HL-60 (cell line): ENCODE results near the gene NUDT8.

Experiments
- POLR2AphosphoS5 ChIP-seq: IDR thresholded peaks from 2 replicates; pipeline ENCODE4 v1.6.1; 2012; ENCODE audit warnings: low read depth
- TF ChIP-seq, protein P1 (sequence below): IDR thresholded peaks from one replicate; pipeline ENCODE4 v1.5.1; 2011; ENCODE audit warnings: low read length, control low read depth, inconsistent platforms; ENCODE audit not compliant: insufficient read depth
- TF ChIP-seq, protein P2 (sequence below): IDR thresholded peaks from 2 replicates; pipeline ENCODE4 v1.6.1; 2012; ENCODE audit warnings: low read depth; ENCODE audit not compliant: insufficient replicate concordance

- TF ChIP-seq, protein P1, sequence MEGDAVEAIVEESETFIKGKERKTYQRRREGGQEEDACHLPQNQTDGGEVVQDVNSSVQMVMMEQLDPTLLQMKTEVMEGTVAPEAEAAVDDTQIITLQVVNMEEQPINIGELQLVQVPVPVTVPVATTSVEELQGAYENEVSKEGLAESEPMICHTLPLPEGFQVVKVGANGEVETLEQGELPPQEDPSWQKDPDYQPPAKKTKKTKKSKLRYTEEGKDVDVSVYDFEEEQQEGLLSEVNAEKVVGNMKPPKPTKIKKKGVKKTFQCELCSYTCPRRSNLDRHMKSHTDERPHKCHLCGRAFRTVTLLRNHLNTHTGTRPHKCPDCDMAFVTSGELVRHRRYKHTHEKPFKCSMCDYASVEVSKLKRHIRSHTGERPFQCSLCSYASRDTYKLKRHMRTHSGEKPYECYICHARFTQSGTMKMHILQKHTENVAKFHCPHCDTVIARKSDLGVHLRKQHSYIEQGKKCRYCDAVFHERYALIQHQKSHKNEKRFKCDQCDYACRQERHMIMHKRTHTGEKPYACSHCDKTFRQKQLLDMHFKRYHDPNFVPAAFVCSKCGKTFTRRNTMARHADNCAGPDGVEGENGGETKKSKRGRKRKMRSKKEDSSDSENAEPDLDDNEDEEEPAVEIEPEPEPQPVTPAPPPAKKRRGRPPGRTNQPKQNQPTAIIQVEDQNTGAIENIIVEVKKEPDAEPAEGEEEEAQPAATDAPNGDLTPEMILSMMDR = no peak
- TF ChIP-seq POLR2AphosphoS5 = no peak
- TF ChIP-seq, protein P2, sequence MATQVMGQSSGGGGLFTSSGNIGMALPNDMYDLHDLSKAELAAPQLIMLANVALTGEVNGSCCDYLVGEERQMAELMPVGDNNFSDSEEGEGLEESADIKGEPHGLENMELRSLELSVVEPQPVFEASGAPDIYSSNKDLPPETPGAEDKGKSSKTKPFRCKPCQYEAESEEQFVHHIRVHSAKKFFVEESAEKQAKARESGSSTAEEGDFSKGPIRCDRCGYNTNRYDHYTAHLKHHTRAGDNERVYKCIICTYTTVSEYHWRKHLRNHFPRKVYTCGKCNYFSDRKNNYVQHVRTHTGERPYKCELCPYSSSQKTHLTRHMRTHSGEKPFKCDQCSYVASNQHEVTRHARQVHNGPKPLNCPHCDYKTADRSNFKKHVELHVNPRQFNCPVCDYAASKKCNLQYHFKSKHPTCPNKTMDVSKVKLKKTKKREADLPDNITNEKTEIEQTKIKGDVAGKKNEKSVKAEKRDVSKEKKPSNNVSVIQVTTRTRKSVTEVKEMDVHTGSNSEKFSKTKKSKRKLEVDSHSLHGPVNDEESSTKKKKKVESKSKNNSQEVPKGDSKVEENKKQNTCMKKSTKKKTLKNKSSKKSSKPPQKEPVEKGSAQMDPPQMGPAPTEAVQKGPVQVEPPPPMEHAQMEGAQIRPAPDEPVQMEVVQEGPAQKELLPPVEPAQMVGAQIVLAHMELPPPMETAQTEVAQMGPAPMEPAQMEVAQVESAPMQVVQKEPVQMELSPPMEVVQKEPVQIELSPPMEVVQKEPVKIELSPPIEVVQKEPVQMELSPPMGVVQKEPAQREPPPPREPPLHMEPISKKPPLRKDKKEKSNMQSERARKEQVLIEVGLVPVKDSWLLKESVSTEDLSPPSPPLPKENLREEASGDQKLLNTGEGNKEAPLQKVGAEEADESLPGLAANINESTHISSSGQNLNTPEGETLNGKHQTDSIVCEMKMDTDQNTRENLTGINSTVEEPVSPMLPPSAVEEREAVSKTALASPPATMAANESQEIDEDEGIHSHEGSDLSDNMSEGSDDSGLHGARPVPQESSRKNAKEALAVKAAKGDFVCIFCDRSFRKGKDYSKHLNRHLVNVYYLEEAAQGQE = no peak
These were observed 2.1 kb upstream of the NUDT8 start for GRCh38 chr11:67631853-67632174.
